HG03342 (cell line): ENCODE data around the gene ARHGAP27.
A peak's percentile ranks its signal among the peaks of the same experiment; 100 is the strongest.

Experiments
- ATAC-seq: cut with Tn5 transposase; IDR thresholded peaks from one replicate; pipeline ENCODE4 v1.9.1; 2021; ENCODE audit warnings: mild to moderate bottlenecking, moderate library complexity; ENCODE audit not compliant: unreplicated experiment

The ARHGAP27 gene

GRCh38 chr17:45431531-45432404 lies 902 bp downstream of the ARHGAP27 start:
- ATAC-seq: peak; percentile 45

DNA sequence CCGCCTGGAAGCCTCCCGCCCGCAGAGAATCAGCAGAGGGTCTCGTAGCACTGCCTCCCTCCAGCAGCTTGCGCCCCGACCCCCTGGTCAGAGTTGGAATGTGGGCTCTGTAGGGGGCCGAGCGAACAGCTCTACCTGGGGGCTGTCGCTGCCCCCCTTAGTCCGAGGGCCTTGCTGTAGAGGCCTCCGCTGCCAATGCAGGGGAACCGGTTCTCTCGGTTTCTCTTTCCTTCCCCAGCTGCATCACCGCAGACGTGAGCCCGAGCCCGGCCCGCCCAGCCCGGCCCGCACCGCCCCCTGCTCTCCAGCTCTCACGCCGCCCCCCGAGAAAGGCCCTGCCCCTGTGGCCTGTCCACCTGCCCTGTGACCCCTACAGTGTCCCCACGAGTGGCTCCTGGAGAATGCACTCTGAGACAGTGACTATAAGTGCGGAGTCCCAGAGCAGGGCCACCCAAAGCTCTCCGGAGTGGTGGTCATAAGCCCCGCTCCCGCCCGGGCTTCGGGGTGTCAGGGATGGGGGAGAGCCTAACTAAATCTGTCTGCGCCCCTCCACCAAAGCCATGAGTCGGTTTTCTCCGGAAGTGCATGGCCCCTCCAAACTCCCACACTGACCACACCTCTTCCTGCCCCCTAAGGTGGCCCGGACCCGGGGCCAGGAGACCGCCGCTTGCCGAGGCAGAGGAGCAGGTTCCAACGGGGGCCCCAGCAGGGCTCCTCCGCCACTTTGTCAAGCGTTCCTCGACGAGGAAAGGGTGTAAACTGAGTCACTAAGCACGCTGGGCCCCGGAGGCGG lies 1.7 kb downstream of the ARHGAP27 start:
- ATAC-seq: no peak

DNA sequence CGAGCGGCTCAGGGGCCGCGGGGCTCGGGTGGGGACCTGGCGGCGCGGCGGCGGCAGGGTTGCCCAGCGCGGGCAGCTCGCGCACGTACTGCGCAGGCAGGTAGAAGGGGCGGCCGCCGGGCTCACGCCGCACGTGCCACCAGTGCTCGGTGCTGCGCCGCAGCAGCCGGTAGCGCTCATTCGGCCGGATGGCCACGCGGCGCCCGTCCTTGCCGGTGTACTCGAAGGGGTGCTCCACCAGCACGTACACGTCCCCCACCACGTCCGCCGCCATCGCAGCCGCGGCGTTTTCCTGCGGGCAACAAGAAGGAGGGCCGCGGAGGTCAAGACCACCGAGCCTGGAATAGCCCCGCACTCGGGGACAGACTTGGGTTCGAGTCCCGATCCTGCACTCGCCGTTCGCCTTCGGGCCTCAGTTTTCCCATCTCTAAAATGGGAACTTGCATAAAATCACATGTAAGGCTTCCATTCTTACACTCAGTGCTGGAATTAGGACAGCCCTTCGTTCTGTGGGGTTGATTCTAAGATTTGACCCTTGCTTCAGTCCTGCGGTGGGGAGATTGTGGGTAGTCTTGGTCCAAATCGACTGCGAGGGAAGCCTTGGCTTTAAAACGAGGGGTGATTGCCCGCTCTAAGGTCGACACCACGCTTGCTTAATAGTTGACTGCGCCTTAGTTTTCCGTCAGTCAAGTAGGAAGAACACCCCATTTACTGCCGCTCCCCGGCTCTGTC lies 2.5 kb downstream of the ARHGAP27 start:
- no peak for ATAC-seq

- ATAC-seq: no peak
These were observed 3.2 kb downstream of the ARHGAP27 start for GRCh38 chr17:45429339-45430005.

- ATAC-seq: no peak
These were observed 3.7 kb downstream of the ARHGAP27 start for GRCh38 chr17:45428931-45429338.

DNA sequence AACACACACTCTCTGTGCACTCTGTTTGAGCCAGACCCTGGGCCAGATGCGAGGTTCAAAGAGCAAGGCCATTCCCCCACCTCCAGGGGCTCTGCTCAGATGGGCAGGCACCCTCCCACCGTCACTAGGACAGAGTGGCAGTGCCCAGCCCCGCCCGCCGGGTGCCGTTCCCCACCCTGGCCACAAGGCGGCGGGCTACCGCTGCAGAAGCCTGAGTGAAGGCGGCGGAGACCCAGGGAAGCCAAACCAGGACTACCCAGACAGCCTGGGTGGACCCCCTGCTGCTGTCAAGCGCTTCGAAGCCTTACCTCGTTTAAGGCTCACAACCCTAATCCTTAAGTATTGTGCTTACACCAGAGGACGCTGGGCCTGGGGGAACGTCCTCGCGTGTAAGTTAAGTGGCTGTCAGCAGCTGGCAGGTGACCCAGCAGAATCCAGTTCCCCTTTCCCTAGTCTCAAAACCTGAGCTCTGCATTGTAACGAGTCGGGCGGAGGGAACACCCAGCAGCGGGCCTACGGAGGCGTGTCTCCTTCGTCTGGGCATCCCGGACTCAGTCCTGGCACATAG lies 4.5 kb downstream of the ARHGAP27 start:
- ATAC-seq: no peak

- no peak for ATAC-seq
These were observed 5.4 kb downstream of the ARHGAP27 start for GRCh38 chr17:45427181-45427835.

DNA sequence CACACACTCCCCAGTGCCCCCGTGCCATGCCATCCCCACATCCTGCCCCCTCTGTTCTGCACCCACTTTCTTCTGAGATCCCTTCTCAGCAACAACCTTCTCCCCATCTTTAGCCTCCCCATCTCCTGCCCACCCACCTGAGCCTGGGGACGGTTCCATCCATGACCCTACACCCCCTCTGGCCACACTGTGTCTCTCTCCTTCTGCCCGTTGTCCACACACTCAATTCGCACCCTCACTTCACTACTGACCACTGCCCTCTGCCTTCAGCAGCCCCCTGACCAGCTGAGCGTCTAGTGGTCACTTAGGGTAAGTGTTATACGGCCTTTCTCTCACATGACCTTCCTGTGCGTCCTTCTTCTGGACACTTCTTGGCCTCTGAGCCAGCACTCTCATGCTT lies 6.1 kb downstream of the ARHGAP27 start:
- ATAC-seq: no peak

DNA sequence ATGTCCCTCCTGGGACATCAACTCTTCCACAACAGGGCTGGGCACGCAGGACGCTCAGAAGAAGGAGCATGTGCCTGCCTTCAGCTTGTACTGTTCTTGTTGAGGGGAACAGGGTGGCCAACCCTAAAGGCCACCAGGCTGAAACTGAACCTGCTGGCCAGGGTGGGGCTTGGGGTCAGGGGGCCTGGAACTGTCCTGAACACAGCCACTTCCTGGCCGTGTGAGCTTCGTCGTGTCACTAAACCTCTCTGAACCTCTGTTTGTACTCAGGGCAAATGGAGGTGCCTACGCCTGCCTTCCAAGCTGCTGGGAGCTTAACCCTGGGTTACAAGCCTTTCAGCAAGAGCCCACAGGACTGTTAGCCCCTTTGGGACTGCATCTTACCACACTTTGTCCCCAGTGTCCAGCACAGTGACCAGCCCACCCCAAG lies 6.7 kb downstream of the ARHGAP27 start:
- ATAC-seq: no peak

DNA sequence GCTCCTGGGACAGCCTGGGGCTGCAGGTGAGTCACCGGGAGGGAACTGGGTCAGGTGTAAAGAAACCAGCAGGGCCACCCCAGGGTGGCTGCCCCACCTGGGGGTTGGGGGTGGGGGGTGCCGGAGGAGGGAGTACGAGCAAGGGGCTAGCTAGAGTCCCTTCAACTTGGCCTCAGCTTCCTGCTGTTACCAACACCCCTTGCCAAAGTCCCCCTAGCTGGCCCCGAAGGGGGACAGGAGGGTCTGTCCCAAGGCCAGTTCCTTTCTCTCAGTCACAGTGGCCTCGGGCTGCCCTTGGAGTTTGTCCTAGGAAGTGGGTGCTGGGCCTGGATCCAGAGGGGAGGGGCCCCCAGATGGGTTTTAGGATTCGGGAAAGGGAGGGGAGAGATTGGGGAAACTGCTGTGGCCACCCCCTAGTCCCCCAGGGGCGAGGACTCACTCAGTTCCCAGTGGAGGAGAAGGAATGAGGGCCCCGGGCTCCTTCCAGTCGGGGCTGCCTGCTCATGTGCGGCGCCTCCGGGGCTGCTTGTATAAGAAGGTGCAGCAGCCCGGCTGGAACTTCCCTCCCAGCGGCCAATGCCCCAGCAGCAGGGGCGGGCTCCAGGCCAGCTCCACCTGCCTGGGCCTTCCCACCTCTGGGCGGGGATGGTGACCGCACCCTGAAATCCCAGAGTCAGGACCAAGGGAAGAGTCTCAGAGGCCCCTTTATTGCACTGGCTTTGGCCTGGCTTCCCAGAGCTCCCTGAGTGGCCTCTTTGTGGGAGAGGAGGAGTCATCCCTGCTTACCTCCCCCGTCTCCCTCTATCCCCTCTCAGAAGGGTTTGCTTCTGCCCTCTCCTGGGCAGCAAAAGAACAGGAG lies 7.3 kb downstream of the ARHGAP27 start:
- no peak for ATAC-seq

- no peak for ATAC-seq
These were observed 7.9 kb downstream of the ARHGAP27 start for GRCh38 chr17:45424769-45425124.

GRCh38 chr17:45423975-45424335 lies 8.7 kb downstream of the ARHGAP27 start:
- ATAC-seq: no peak

DNA sequence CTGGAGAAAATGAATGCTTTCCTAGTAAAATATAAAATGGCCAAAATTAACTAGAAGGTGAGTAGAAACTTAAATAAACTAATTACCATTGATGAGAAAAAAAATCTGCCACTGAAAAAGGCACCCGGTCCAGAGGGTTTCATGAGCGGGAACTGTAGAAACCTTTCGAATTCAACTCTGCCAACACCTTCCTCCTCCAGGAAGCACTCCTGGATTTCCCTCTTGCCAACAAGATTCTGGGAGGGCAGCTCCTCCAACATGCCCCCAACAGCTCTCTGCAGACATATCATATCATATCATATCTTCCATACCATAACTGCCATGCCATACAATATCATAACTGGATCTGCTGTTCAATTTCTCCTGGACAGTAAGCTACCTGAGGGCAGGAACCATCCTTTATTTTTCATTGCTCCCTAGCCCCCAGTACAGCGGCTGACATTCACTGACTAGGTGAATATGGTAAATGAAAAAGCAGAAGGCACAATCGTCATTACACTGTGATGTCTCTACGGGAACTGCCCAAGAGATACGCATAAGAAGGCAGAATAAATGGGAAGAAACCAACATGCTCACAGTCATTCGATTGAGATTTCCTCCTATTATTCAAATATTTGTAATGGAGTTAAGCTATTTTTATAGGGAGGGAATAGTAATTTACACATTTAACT lies 9.2 kb downstream of the ARHGAP27 start:
- ATAC-seq: no peak

DNA sequence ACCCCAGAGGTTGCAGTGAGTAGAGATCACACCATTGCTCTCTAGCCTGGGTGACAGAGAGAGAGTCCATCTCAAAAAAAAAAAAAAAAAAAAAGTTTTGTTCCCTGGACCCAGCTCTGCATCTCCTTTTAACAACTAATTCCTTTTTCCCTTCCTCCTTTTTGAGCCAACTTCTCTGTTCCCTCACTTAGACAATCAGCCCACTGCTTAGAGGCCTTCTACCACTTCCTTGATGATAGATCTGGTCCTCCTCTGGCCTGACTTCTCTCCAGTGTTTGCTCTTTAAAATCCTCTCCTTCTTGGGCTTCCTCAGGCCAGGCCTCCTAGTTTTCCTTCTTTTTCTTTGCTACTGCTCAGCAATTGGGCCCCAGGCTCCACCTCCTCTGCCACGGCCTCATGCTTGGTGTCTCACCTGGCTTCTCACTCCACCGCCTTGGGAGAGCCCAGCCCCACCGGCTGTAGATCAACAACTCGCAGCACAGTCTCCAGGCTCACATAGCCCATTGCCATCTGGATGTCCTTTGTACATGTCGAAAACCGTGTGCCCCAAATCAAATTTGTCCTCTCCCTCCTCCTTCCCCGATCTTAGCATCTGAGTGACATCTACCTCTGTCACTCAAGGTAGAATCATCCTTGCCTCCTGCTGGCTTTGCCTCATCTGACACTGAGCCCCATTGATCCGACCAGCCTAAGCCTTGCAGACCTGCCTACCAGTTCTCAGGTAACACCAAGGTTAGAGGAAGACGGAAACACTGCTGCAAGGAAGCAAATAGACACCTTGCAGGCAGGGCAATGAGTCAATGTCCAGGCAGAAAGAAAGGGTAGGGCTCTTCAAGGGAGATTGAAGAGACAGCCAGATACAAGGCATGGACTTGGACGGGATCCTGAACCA lies 17.4 kb downstream of the ARHGAP27 start:
- ATAC-seq: no peak

DNA sequence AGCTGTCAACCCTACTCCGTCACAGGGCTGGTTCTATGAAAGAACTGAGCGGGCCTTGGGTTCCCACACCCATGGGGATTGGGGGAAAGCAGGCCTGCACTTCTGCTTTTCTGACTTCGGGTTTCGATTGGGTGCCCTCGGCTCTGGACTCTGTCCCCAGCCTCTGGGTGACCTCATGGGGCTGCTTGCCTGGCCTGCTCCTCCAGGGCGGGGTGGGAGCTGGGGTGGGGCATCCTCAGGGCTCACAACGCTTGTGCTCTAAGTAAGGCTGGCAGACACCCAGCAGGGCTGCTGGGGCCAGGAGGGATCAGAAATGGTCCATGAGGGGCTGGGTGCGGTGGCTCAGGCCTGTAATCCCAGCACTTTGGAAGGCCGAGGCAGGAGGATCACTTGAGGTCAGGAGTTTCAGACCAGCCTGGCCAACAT lies 19.2 kb downstream of the ARHGAP27 start:
- ATAC-seq: no peak

GRCh38 chr17:45411348-45412105 lies 21.1 kb downstream of the ARHGAP27 start:
- ATAC-seq: no peak
